ENCODE results near the gene PLEKHG7.

The PLEKHG7 gene

DNA sequence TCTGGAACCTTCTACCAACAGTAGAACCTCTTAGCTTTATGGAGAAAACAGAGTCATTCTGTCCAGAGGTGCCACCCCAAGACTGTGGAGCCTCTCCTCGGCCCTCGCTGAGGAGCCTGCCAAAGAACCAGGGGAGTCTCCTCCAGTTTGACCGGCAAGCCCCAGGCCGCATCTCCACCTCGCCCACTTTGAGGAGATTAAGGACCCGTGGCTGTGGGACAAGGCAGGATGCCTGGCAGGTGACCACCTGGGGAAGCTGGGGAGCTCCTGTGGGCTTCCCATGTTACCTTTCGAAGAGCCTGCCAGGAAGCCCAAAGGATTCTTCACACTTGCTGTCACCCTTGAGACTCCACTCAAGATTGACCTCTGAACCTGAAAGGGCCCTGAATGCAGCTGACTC lies 3.8 kb downstream of the PLEKHG7 start:
- in situ Hi-C loops (cut with MboI; ENCODE audit: low sequenced_read_pairs), result no loop called here

DNA sequence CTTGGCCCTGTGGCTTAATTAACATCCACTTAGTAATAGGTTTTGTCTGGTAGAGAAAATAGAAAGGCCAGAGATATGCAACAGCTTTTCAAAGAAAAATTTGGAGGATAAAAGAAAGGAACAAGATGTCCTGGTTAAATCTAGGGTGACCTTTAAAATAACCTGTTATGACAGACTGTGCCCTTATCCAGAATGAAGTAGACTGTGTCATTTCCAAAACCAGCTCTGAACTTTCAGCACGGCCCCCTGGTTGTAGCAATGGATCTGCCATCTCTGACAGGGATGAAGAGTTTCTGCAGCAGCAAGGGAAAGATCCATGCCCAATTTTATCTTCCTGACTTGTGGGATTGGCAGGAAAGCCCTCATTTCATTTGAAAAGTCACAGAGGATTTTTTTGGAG lies 5.1 kb downstream of the PLEKHG7 start:
- in situ Hi-C loops (cut with MboI; ENCODE audit: low sequenced_read_pairs), result no loop called here

DNA sequence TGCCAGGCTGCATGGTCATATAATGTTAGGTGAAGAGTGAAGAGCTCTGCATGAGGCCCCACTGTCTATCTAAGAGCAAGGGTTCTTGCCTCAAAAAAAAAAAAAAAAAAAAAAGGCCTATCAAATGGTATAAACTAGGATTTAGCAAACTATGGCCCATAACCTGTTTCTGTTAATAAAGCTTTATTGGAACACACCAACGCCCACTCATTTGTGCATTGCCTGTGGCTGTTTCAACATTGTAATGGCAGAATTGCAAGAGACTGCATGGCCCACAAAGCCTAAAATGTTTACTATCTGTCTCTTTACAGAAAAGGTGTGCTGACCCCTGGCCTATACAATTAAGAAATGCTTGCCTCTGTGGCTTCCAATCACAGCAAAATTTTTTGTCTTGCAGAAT lies 12.8 kb downstream of the PLEKHG7 start:
- in situ Hi-C loops (cut with MboI; ENCODE audit: low sequenced_read_pairs), result no loop called here

DNA sequence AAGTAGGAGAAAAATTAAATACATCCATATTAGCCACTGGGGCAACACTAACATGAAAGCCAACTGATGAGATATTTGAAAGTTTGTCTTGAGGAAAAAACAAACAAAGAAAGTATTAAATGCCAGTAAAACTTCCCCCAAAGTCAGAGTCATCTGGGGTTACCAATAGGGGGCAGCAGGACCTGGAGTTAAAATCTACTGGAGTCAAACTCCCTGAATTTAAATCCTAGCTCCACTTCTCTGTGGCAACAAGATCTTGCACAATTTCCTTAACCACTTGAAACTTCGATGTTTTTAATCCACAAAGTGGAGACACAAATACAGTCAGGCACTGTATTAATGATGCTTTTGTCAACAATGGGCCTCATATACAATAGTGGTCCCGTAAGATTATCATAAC lies 14.4 kb downstream of the PLEKHG7 start:
- in situ Hi-C loops (cut with MboI; ENCODE audit: low sequenced_read_pairs), result no loop called here

DNA sequence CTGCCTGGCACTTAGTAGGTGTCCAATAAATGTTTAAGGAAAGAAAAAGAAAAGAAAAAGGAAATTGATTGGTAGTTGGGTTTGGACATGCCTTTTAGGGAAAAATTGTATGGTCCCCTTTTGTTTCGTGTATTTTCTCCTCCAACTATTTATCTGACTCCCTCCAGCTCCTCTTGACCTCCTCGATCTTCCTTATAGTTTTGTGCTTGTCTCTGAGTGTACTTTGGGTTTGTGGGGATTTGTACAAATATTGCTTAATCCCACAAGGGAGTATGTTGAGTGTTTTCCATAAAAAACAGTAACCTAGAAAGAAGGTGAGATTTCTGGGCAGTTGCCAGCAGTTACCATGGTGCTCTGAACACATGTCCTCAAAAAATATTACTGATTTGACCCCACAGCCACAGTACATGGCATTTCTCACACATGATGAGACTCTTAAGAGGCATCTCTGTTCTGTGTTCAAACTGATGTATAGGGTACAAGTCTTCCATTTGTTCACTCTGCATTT lies 15.7 kb downstream of the PLEKHG7 start:
- in situ Hi-C loops (cut with MboI; ENCODE audit: low sequenced_read_pairs), result no loop called here

DNA sequence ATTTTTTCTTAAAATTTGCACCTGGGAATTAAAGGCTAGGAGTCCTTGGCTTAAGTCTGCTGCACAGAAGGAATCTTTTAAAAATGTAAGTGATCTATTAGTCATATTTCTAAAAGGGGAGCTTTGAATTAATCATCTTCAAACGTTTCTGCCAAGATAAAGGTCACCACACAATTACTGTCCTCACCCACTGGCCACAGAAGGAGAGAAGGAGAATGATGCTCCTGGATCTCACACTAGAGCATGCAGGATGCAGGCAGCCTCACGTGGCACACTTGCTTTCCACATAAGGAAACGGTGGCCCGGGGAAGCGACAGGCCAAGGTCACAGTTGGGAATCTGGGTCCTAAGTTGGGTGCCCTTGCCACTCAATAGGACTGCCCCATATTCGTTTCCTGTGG lies 16.9 kb downstream of the PLEKHG7 start:
- in situ Hi-C loops (cut with MboI; ENCODE audit: low sequenced_read_pairs), result no loop called here

DNA sequence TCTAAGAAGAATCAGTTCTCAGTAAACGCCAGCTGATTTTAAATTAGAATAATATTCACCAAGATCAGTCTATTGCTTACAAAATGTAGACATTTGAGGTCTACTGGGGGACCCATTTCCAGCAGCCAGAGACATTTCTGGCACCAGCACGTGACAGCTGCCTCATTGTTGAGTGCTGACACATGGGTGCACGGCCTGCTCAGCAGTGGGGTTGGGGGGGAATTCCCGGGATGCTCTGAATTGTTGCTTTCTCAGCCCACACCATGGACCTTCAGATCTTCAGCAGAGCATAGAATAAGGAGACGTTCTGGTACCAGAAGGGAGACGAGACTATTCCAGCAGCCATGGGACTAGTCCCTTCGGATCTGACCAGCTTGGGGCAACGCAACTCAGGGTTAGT lies 18.3 kb downstream of the PLEKHG7 start:
- in situ Hi-C loops (cut with MboI; ENCODE audit: low sequenced_read_pairs), result no loop called here

DNA sequence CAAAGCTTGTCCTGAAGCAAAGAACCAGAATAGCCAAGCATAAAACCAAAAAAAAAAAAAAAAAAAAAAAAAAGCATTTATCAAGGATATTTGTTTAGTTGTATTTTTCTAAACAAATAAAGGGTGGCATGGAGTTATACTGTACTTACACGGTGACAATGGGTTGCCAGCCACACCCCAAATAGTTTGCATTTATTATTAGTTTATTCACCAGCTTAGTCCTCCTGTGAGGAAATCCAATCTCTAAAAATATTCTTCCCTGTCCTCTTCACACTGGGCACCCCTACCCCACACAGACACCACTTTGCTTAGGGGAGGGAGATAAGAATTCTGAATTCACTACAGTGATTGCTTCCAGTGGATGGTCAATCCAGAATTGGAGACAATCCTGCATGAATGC lies 18.9 kb downstream of the PLEKHG7 start:
- in situ Hi-C loops (cut with MboI; ENCODE audit: low sequenced_read_pairs), result no loop called here

DNA sequence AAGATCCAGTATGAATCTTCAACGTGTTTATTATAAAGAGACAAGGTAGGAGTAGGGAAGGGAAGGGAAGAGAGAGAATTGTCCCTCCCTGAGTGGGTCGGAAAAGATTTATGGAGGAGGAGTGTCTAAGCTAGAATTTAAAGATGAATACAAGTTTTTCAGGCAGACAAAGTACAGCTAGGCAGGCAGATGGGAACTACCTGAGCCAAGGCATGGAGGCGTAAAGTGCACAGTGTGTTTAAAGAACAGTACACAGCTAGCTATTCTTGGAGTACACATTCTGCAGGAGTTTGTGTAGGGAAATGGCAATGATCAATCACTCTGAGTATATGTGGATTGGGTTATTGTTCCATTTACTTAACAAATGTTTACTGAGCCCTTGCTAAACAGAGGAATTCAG lies 20.1 kb downstream of the PLEKHG7 start:
- in situ Hi-C loops (cut with MboI; ENCODE audit: low sequenced_read_pairs), result no loop called here

DNA sequence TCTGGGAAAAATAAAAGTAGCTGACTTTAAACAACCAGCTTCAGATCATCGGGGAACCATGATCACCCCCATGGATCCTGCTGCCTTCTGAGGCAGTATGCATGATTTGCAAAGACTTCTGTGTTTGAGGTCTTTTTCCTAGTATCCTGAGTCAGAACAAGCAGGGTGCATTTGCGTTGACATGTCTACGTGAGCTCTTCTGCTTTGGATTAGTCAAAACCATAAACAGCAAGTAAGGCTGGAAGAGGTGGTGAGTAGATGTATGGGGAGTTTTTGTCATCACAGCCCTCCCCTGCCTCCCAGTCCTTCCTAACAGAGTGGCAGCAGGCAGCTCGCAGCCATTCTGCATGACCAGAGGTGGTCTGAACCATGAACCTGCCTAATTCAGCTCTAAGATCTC lies 24.1 kb downstream of the PLEKHG7 start:
- in situ Hi-C loops (cut with MboI; ENCODE audit: low sequenced_read_pairs), result no loop called here

DNA sequence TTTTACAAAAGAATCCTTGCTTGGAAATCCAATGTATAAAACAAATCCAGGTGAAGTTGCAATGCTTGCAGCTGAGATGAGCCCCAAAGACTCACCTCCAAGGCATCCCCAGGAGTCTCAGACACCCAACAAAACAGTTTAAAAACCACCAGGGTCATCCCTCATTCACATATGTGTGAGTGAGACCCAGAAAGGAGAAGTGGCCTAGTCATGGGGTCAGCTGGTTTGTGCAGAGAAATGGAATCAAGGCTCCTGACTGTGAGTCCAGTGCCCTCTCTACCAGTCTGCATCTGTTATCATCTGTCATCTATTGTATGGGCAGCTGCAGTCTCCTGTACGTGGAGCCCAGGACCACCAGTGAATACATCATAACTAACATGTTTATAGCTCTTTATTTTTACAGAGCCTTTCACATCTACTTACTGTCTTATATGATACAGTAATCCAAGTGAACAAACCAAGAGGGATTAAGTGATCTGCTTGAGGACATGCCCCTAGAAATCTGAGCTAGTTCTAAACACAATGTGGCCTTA lies 27.1 kb downstream of the PLEKHG7 start:
- in situ Hi-C loops (cut with MboI; ENCODE audit: low sequenced_read_pairs), result no loop called here

DNA sequence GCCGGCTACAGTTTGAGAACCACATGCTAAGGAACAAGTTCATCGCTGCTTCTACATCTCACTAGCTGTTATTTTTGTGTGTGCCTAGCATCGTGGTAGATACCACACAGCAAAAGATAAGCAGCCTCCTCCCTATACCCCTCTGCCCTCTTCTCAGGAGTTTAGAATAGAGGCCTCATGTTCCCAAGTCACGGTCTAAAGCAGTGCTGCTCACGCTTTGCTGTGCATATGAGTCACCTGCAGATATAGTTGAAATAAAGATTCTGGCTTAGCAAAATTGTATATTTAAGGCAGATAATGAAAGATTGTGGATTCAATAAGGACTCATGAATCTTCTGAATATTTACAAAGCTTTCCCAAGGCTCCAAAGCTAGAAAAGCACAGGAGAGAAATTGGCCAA lies 28.0 kb downstream of the PLEKHG7 start:
- in situ Hi-C loops (cut with MboI; ENCODE audit: low sequenced_read_pairs), result no loop called here

DNA sequence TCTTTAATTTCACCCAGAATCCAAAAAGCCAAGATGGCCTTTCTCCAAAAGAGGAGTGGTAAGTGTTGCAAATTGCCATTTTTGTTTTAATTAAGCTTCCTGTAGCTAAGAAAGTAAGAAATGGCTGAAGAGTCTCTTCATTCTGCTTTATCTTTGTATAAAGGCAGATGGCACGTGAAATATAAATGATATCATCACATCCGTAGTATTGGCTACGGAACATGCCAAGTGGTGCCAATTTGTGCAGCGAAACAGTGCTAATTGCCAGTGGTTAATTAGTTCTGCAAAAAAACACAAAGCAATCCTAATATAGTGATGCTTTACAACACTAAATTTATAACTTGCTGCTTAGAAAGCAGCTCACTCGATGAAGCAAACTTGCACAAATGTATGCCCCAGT lies 29.4 kb downstream of the PLEKHG7 start:
- in situ Hi-C loops (cut with MboI; ENCODE audit: low sequenced_read_pairs), result no loop called here

DNA sequence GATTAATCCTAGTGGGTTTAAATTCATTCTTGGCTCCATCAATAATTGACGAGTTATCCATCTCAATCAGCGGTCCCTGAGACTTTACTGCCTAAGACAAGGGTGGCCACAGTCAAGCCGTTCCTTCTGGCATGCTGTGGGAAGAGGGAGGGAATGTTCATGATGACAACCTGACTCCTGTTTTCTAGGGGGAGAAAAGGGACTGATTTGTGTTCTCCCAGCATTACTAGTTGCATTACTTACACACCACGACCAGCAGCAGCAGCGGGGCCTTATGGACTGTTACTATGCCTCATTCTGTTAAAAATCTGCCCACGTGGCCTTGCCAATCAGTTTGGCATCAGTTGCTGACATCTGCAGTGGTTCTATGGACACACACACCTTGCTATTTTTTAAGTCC lies 29.9 kb downstream of the PLEKHG7 start:
- in situ Hi-C loops (cut with MboI; ENCODE audit: low sequenced_read_pairs), result no loop called here

DNA sequence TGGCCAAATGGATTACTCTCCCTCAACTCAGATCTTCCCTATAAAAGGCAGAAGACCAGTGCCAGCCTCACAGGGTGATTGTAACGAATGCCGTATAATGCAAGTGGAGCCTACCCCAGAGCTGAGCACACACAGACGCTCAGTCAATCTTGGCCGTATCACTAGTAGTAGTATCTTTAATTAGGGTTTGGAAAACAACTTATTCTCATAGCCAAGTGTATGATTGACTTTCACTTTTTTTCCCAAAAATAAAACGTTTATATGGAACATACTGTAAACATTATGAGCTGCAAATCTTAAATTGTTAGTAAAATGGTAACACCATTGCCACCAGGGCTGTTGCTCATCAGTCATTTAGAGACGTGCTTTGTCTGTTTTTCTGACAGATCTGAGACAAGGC lies 30.4 kb downstream of the PLEKHG7 start:
- in situ Hi-C loops (cut with MboI; ENCODE audit: low sequenced_read_pairs), result no loop called here

DNA sequence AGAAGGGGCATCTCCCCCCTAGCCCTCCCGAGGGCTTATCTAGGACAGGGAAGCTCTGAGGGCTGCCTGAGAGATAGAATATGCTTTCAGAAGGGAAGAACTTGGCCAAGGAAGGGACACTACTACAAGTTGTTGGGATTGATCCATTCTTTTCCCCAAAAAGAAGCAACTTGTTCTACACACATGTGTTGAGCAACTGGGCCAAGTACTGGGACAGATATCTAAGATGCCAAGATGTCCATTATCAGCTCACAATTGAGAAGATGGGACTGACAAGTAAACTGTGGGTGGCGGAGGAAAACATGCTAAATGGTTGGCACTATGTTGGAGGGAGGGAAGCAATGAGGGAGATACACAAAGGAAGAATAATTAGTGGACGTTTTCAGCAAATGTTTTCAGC lies 30.9 kb downstream of the PLEKHG7 start:
- in situ Hi-C loops (cut with MboI; ENCODE audit: low sequenced_read_pairs), result no loop called here

DNA sequence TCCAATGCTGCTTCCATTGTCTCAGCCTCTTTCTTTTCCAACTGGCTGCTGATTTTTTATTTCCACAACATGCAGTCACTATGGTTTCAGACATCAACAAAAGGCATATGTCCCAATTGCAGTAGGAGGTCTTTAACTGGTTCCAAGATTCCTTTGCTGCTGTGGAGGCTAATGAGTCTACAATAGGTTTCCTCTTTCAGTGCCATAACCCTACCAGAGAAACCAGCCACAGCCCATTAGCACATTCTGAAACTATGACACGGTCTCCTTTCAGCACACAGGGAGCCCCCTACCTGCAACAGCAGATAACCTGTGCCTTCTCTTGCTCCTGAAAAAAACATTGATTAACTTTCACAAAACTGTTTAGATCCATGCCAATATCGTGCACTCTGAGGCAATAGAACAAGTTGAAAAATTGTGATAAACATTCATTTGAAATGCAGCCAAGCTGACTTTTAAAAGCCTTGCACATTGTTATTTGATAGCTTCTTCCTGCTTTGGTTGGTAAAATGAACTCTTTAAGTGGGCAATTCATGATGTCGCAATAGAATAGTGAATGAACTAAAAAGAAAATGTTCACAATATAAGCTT lies 32.4 kb downstream of the PLEKHG7 start:
- in situ Hi-C loops (cut with MboI; ENCODE audit: low sequenced_read_pairs), result no loop called here

DNA sequence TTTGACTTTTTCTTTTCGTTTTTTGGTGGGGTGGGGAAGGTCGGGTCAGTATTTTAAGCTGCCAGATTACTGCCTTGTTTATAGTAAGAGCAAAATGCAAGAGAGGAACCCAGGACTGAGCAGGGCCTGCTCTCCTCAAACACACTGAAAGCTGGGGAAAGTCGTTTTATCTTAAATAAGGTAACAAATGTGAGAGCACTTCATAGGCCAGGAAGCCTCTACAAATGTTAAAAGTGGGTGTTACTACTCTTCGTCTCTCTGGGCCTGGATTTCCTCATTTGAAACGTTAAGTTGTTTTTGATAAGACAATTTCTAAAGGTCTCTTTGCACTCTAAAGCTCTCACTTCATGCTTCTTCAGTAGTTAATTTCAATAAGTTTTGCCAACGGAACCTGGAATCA lies 33.8 kb downstream of the PLEKHG7 start:
- in situ Hi-C loops (cut with MboI; ENCODE audit: low sequenced_read_pairs), result no loop called here

DNA sequence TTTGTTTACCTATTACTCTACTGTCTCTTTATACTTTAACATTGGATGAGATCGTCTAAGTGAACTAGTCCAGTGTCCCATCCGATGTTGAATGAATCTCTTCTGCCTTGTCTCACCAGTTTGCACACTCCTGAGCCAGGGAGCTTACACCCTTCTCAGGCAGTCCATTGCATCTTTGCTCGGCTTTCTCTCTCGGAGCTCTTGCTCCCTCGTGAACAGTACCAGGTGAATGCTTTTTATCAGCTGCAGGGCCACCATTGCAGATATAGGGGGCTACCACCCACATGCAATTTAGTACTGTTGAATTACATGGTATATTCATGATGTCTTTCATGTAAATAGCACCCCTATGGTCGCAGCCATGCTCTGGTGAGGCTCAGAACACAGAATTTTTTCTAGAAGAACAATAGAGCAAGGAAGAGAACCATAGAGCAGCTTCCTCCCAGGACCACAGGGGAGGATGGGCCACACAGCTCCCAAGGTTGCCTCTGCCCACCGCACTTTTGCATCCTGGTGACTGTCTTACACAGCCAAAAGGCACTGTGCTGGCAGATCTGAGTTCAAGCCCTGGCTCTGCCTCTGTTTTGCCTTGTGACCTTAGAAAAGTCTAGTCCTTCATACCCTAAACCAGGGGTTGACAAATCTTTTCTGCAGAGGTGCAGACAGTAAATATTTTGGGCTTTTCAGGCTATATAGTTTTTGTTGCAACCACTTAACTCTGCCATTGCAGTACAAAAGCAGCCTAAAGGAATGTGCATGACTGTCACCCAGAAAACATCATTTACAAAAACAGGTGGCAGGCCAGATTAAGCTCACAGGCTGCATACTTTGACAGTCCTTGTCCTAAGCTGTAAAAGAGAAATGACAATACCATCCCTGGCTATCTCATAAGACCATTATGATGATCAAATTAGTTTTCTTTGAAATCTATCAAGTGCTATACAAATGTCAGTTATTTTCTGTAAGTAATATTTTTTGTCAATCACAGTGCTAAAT lies 35.4 kb downstream of the PLEKHG7 start:
- in situ Hi-C loops (cut with MboI; ENCODE audit: low sequenced_read_pairs), result no loop called here

DNA sequence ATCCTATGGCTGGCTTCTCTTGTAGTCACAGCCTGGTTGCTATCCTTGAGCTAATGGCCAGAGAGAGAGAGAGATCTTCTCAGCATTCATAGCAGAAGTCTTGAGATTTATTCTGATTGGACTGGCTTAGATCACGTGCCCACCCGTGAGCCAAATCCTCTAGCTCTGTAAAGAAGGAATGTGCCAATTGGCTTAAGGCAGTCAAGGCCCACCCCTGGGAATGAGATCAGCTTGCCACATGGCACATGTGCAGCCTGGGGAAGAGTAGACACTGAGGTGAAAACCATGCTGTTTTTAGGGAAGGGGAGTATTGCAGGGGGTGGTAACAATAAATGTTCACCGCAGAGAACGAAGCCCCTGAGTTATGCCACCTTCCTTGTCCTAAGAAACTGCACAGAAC lies 36.3 kb downstream of the PLEKHG7 start:
- in situ Hi-C loops (cut with MboI; ENCODE audit: low sequenced_read_pairs), result no loop called here

DNA sequence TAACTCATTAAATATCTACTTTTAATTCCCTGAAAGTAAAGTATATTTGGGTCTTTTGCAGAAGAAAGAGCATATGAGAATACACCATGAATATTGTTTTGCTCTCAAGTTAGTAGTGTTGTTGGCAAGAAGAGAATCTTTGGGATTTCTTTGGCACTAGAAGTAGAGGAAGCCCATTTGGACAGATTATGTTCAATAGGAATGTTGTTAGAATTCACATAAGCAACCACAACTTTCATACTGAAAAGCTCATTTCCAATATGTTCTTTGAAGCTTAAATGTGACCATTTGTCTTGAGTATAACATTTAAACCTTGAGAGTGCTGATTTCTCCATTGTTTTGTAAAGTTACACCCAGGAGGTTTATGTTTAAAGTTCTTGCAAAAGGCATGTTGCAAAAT lies 37.6 kb downstream of the PLEKHG7 start:
- in situ Hi-C loops (cut with MboI; ENCODE audit: low sequenced_read_pairs), result no loop called here

DNA sequence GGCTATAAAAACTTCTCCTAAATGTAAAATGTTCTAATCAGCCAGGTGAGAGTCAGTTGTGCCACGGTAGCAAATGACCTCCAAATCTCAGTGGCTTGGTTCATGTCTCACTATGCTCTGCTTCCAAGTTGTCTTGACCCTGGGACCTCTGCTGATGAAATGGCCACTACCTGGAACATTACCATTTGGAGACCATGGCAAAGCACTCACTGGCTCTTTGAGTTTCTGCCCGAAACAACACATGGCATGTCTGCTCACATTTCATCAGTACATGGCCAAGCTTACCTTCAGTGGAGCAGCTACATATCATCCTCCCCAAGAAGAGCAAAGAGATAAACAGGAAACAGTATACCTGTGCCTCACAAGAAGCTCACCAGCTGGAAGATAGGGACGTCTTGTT lies 40.2 kb downstream of the PLEKHG7 start:
- in situ Hi-C loops (cut with MboI; ENCODE audit: low sequenced_read_pairs), result no loop called here
